IPS DF 19.7 (cell line): Measurements from ENCODE around the gene B3GNT2.
"Not testable (repeated sequence)": the region's sequence is repeated elsewhere in the genome, so short reads cannot be mapped to it uniquely, and the experiment has no call there.

Experiments
- DNase-seq: peaks from one replicate; pipeline ENCODE4 v3.0.0-alpha.2; 2013; ENCODE audit warnings: low read depth, low spot score

The B3GNT2 gene

DNA sequence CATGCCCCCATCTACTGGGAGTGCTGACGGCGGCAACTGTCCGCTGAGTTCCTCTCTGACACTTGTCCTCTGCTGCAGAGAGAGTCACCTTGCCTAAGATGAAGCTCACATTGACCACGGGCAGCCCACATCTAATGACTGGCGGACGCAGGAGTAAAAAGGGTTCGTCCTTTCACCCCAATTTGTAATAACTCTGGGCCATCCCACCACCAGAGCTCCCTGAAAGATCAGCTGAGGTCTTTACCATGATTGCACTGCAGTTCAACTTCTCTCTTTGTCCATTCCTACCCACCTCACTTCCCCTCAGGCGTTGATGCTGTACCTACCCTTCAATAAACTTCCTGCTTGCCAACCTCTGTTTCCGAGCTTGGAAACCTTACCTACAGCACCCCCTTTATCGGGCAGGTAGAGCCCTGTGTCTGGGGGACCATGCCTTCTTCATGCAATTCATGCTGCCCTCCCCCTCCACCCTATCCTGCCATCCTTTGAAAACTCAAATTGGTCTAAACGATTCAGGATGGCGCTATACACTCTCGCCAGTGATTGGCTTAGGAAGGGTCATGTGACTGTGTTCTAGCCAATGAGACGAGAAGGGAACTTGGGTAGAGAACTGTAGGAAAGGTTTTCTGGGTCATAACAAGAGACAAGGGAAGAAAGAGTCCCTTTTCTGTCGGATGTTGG is 10.3 kb upstream of the B3GNT2 start:
- no peak for DNase-seq

DNA sequence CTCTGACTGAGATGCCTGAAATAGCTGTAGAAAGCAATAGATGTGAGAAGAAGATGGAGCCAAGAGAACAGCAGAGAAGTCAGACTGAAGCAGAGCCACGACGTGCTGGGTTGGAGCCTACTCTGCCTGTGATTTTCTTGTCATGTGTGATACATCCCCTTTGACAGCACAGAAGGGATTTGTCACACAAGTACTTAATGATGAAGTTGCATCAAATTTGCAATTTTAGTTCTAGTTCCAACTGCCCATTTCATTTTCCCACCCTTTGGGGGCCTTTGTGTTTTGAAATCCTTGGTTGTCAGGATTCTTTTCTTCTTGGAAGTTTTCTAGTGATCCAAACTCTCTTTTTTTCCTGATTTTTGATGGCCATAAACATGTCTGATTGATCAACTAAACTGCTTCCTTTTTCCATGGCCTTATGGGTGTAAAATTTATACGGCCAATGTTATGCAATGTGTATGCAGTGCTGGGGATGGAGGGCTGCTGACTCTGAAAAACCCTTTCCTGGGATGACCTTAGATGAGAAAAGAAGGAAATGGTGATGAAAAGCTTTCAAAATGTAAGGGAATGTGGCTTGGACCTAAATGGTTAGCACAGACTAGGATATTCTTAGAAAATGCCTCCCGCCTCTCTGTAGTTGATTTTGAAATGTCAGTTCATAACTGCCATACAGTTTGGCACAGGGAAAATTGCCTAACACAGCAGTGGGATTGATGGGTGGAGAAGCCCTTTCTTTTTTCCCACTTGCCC is 9.6 kb upstream of the B3GNT2 start:
- no peak for DNase-seq

- no peak for DNase-seq
Observed at GRCh38 chr2:62187246-62187645, 8.7 kb upstream of the B3GNT2 start.

DNA sequence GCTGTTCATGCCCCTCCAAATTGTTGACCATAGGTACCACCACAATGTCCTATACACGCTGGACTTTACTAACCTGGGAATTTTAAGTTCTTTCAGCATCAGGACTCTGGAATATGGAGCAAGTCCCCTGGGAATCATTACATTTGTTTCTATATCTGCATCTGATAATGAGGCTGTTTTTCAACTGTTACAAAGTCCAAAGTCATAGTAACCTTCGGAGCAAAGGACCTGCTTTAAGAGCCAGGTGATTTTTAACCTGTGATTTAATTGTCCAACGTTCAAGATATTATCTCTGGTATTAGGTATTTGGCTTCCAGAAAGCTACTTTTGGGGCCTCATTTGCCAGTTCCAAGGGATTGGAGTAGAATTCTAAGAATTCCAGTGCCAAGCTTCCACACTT is 7.5 kb upstream of the B3GNT2 start:
- DNase-seq, result no peak

- no peak for DNase-seq
Observed at GRCh38 chr2:62189196-62189595, 6.7 kb upstream of the B3GNT2 start.

DNA sequence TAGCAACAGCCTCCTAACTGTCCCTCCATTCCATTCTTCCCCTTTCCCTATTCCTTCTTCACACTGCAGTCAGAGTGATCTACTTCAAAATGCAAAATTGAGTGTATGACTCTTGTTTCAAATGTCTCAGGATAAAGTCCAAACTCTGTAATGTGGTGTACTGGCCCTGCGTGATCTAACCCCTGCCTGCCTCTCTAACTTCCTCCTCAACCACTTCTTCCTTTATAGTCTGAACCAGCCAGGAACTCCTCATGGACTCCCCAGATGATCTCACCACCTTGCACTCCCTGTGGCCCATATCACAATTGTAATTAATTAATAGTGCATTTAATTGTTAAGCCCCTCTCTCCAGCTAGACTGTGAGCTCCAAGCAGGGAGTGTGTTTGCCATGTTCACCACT is 3.1 kb upstream of the B3GNT2 start:
- no peak for DNase-seq

- DNase-seq, result no peak
Observed at GRCh38 chr2:62194558-62195420, 1.1 kb upstream of the B3GNT2 start.

- no peak for DNase-seq
Observed at GRCh38 chr2:62196278-62196901, 475 bp downstream of the B3GNT2 start.

DNA sequence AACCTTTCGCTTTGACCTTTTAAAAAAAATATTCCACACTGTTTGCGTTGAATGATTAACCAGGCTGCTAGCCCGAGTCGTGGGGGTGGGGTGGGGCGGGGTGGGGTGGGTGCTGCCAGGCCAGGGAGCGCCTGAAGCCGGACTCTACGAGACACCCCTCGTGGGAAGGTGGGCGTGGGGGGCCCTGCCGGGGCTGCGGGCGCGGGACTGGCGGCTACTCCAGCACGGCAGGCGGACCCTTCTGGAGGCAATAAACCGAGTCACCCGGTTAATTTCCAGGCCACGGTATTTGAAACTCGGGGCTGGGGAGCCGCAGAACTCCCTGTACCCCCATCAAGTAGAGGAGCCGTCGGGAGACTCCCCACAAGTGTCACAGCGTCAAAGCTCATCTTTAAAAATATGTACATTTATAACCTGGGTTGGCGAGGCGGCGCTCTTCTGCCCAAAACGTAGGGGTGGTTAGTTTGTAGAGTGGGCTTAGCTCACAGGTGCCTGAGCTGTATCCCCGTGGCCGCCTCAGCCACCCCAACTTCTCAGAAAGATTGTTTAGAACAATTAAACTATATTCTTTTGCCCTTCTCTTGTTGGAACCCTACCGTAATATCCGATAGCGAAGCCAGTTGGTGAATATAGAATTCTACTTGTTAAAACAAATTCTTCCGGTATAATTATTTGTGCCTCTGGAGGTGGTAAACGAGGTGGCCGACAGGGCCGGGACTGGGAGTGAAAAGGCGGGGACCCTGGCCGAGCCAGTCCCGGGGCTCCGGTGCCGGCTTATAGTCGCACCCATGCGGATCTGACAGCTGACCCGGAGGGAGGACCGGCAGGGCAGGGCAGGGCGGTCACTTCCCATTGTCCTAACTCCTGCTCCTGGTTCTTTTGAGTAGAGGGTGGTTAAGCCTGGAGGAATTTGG is 1.4 kb downstream of the B3GNT2 start:
- DNase-seq, result no peak

- no peak for DNase-seq
Observed at GRCh38 chr2:62197925-62198633, 2.2 kb downstream of the B3GNT2 start.

DNA sequence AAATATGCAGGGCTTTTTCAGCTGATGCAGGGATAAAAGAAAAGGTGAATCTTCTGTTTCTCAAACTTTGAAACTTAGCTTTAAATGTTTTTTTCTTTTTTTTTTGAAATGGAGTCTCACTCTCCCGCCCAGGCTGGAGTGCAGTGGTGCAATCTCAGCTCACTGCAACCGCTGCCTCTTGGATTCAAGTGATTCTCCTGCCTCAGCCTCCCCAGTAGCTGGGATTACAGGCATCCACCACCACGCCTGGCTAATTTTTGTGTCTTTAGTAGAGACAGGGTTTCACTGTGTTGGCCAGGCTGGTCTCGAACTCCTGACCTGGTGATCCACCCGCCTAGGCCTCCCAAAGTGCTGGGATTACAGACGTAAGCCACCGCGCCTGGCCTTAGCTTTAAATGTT is 2.9 kb downstream of the B3GNT2 start:
- not testable (repeated sequence) for DNase-seq

DNA sequence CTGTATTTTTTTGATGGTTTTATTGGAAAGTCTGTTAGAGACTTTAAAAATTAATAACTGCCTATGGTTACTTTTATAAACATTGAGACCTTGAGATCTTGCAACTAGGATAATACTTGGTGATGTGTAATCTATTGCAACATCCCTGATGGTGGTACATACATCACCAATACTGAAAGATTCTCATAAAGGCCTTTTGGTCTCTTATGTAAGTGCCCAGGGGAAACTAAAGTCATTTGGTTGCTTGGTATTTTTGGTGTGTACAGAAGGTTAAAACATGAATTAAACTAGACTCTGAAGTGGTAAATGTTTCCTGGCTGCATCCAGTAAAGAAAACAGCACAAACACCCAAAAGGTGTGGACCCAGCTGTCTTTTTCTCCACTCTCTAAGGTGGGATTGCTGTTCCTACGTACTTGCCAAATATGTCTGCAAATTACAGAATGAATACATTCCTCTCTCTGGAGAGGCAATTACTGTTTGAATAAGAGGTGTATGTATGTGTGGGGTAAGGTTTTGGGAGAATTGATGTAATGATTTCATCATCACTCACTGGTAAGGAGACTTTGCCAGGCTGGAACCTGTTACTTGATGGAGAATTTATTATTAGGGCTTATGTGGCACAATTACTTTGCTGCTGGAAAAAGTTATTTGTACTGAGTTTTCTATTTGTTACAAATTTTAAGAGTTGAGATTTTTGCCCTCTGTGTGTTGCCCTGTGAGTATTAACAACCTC is 3.6 kb downstream of the B3GNT2 start:
- DNase-seq, result no peak

- DNase-seq, result no peak
Observed at GRCh38 chr2:62200291-62200841, 4.5 kb downstream of the B3GNT2 start.

DNA sequence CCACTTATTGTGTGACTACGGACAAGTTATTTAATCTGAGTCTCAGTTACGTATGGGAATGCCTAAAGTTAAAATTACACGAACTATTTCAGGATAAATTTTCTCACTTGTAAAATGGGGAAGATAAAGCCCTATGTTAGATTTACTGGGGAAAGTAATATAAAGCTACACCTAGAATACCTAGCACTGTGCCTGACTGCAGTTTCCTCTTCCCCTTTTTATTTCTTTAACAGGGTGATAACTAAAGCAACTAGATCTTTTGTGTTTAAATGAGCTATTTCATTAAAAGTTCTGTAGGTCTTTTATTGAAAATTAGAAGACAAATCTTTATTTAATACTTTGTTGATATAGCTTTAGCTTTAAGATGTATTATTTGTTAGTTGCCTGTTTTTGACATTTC is 5.0 kb downstream of the B3GNT2 start:
- no peak for DNase-seq

DNA sequence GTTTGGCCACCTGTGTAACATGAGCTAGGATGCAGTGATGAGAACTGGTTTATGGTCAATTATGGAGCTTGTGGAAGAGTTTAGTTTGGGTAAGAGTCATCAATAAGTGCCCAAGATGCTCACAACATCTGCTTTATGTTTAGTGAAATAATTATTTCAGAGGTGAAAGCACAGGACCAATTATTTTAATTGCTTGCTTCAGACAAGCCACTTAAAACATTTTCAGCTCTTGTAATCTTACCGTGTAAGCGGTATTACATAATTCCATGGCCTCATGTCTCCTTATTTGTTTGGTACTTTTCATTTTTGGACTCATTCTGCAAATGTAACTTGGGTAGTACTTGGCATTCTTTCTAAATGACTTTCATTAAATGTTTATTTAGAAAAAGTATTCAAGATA is 5.4 kb downstream of the B3GNT2 start:
- no peak for DNase-seq

DNA sequence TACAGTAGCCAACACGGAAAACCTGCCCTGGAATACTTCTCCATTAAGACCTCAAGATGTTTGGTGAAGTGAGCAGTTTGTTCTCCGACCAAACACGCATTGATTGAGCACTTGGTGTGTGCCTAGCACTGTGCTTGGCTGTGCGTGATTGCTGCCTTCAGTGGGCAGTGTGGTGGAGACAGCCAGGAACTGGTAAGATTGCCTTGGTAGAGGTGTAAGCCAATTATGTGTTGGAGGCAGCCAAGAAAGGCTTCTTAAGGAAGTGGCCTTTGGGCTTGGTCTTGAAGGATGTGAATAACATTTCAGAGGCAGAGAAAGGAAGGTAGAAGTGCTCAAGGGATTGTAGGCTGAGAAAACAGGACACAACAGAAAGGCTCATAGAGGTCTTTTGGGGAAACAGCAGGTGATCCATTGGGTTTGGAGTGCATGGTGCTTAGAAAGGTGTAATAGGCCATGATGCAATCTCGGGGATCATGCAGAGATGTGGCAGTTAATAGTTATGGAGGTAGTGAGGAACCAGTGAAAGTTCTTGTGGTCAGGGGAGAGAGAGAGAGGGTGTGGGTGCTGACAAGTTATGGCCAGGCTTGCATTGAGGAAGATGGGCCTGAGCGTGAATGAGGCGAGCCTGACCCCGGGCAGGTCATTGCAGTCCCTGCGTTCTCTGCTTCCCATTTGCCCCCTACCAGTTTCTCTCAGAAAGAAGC is 6.3 kb downstream of the B3GNT2 start:
- DNase-seq, result no peak

DNA sequence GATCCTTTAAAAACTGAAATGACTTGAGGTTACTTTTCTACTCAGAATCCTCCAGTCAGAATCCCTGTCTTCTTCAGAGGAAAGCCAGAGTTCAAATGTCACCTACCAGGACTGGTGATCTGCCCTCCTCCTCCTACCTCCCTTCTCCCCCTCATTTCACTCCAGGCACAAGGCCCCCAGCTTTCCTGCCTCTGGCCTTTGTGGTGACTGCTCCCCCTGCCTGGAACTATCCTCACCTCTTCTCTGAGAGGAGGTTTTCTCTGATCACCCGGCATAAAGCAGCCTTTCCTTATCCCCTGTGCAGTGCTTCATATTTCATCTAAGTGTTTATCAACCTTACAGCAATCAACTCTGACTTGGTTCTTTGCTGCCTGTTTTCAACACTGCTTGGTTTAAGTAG is 6.8 kb downstream of the B3GNT2 start:
- DNase-seq, result no peak

DNA sequence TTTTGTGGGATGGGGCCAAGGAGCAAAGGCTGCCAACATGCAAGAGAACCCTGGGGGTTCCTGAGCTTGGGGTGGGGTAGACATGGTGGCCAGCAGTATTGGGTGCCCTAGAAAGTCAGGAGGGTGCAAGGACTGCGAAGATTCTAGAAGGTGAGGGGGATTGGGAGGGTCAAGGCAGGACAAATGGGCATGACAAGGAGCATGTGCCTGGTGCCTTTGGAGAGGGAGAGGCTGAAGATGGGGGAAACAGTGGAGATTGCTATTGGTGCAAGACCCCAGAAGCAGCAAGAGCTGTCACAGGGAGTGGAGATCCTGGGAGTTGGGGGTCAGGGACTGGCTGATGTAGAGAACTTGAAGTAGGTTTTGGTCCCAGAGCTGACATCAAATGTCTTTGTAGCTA is 7.5 kb downstream of the B3GNT2 start:
- DNase-seq, result no peak
